HG03460 (cell line): ENCODE data around the gene SH3PXD2A.

Source experiments
- ATAC-seq: cut with Tn5 transposase; IDR thresholded peaks from one replicate; pipeline ENCODE4 v1.9.1; 2021; ENCODE audit not compliant: unreplicated experiment

SH3PXD2A gene

GRCh38 chr10:103653581-103654037 is 201.8 kb downstream of the SH3PXD2A start:
- ATAC-seq: no peak

GRCh38 chr10:103652599-103653281 is 202.6 kb downstream of the SH3PXD2A start:
- no peak for ATAC-seq

GRCh38 chr10:103651783-103652476 is 203.4 kb downstream of the SH3PXD2A start:
- ATAC-seq: no peak

GRCh38 chr10:103651333-103651732 is 204.0 kb downstream of the SH3PXD2A start:
- no peak for ATAC-seq

GRCh38 chr10:103649654-103650423 is 205.5 kb downstream of the SH3PXD2A start:
- ATAC-seq: no peak

- ATAC-seq: no peak
These were observed 206.5 kb downstream of the SH3PXD2A start for GRCh38 chr10:103648636-103649532.

- no peak for ATAC-seq
These were observed 207.1 kb downstream of the SH3PXD2A start for GRCh38 chr10:103648251-103648635.

- no peak for ATAC-seq
These were observed 209.1 kb downstream of the SH3PXD2A start for GRCh38 chr10:103646304-103646703.

GRCh38 chr10:103645141-103646054 is 210.0 kb downstream of the SH3PXD2A start:
- ATAC-seq: no peak

- ATAC-seq: no peak
These were observed 212.0 kb downstream of the SH3PXD2A start for GRCh38 chr10:103643381-103643780.

GRCh38 chr10:103641326-103641725 is 214.1 kb downstream of the SH3PXD2A start:
- no peak for ATAC-seq

- no peak for ATAC-seq
These were observed 214.8 kb downstream of the SH3PXD2A start for GRCh38 chr10:103640436-103641181.

- ATAC-seq: no peak
These were observed 216.4 kb downstream of the SH3PXD2A start for GRCh38 chr10:103638948-103639347.

- ATAC-seq: no peak
These were observed 217.3 kb downstream of the SH3PXD2A start for GRCh38 chr10:103637927-103638557.

GRCh38 chr10:103637011-103637410 is 218.4 kb downstream of the SH3PXD2A start:
- ATAC-seq: no peak

- ATAC-seq: no peak
These were observed 218.9 kb downstream of the SH3PXD2A start for GRCh38 chr10:103636492-103636891.

GRCh38 chr10:103635580-103635979 is 219.8 kb downstream of the SH3PXD2A start:
- no peak for ATAC-seq

- ATAC-seq: no peak
These were observed 221.5 kb downstream of the SH3PXD2A start for GRCh38 chr10:103633846-103634245.
